ENCODE data around the gene CTNNBL1. TPM values are rescaled to one million over a fixed set of nuclear protein-coding genes. Genes with fewer than 3 reads are reported as not detected.

Gene CTNNBL1
- total RNA-seq, 1 experiment from 2014 or later: 49.9 TPM

DNA sequence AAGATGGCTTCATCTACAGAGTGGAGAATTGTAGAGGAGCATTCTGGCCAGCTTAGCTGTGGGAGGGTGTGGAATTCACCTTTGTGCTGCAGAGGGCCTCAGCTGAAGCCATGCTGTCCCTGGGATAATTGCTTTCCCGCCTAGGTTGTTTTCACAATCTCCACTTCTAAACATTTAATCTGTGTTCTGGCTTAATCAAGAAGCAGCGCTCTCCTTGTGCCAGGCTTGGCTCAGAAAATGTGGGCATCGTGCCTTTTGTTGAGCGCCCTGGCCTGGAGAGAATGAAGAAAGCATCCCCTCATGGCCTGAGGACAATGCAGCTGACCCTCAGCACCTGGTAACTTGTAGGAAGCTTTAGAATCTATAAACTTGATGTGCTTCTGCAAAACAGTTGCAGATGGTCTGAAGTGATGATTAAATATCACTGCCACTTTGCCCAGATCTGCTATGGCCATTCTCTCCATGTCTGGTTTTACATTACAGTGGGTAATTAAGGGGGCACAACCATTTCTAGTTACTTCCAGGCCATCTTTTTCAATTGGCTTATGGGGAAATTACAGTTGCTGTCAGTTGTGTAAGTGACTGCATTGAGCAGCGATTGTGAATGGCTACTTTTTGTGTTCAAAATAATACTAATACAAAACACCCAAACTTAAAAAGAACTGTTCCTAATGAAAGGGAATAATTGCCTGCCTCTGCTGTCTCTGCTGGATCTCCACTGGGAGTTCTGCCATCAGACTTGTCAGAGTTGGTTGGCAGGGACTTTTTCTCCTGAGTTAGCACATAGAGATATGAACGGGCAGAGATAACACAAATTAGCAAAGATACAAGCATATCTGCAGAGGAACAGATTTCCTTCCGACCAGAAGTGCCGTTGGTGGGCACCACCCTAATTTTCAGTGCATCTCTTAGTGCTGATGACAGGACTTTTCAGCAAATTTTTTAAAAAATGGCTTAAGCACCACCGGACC lies 18.4 kb downstream of the CTNNBL1 start:
- no peak overlapping the region for H3K4me2 ChIP-seq (ENCODE audit: low read length)
- H3K27ac ChIP-seq (ENCODE audit: low read length): no peak overlapping the region
- peaks cover 13% of the 10 kb centered on the region; the same call in 1 of the 2 replicates for H3K4me1 ChIP-seq (ENCODE audit: insufficient read depth, low read length)
- no peaks in the 10 kb centered on the region for H4K20me1 ChIP-seq (ENCODE audit: low read length)
- DNase-seq (no peak), ATAC-seq (no peak)
- peaks cover 80% of the 10 kb centered on the region for H3K79me2 ChIP-seq (ENCODE audit: low read length)
- BruUV-seq (replicated peaks): no TSS peak
- H3K9me3 ChIP-seq (ENCODE audit: low read length): no peaks in the 10 kb centered on the region
- no peaks in the 10 kb centered on the region; the same call in 1 of the 2 replicates for H3K36me3 ChIP-seq (ENCODE audit: low read depth, low read length)
- H2AFZ ChIP-seq (ENCODE audit: low read length): no peak overlapping the region
- no peak for TF ChIP-seq EZH2phosphoT487 (IDR thresholded peaks at IDR 0.05; ENCODE audit: borderline replicate concordance, low read length)
- no peak for TF ChIP-seq EZH2 (IDR thresholded peaks at IDR 0.05; ENCODE audit: low read length, unreplicated experiment)
- TF ChIP-seq, protein P1, sequence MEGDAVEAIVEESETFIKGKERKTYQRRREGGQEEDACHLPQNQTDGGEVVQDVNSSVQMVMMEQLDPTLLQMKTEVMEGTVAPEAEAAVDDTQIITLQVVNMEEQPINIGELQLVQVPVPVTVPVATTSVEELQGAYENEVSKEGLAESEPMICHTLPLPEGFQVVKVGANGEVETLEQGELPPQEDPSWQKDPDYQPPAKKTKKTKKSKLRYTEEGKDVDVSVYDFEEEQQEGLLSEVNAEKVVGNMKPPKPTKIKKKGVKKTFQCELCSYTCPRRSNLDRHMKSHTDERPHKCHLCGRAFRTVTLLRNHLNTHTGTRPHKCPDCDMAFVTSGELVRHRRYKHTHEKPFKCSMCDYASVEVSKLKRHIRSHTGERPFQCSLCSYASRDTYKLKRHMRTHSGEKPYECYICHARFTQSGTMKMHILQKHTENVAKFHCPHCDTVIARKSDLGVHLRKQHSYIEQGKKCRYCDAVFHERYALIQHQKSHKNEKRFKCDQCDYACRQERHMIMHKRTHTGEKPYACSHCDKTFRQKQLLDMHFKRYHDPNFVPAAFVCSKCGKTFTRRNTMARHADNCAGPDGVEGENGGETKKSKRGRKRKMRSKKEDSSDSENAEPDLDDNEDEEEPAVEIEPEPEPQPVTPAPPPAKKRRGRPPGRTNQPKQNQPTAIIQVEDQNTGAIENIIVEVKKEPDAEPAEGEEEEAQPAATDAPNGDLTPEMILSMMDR (conservative IDR thresholded peaks at IDR 0.05; ENCODE audit: low read depth, low read length): no peak
- no peak overlapping the region for H3K9ac ChIP-seq (ENCODE audit: low read length)
- H3F3A ChIP-seq (ENCODE audit: low read length, unreplicated experiment): no peaks in the 10 kb centered on the region
- no peaks in the 10 kb centered on the region for H3K27me3 ChIP-seq (ENCODE audit: low read length)
- ChIA-PET POLR2A (ENCODE audit: unreplicated experiment) (no interaction called here), CTCF (no interaction called here)
- no peaks in the 10 kb centered on the region for H3K9me2 ChIP-seq (replicated peaks; ENCODE audit: low read length)
- intact Hi-C loops (cut with micrococcal nuclease): no loop called here
- H3K4me3 ChIP-seq (ENCODE audit: low read length): no peak overlapping the region

DNA sequence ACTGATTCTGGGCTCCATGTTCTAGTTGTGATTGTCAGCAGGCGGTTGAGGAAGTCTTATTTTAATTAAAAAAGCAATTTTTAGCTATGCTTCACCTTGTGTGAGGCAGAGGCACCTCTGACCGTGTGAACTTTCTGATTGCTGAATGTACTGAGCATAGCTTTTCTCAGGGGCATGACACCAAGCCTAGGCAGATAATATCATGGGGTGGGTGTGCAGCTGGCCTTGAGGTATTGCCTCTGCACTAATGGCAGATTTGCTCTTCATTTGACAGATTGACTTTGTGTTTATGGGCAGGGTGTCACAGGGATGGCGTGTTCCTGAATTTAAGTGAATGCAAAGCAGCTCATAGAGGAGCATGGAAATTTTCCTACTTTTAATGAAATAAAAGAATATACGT lies 19.6 kb downstream of the CTNNBL1 start:
- Histone ChIP-seq H3K27me3 (ENCODE audit: low read length) (no peaks in the 10 kb centered on the region), H3K4me2 (ENCODE audit: low read length) (no peak overlapping the region), H3K4me3 (ENCODE audit: low read length) (no peak overlapping the region), H3K9me3 (ENCODE audit: low read length) (no peaks in the 10 kb centered on the region), H4K20me1 (ENCODE audit: low read length) (no peaks in the 10 kb centered on the region), H3K9ac (ENCODE audit: low read length) (no peak overlapping the region), H3K36me3 (ENCODE audit: low read depth, low read length) (no peaks in the 10 kb centered on the region), H3F3A (ENCODE audit: low read length, unreplicated experiment) (no peaks in the 10 kb centered on the region), H3K4me1 (ENCODE audit: insufficient read depth, low read length) (peaks cover 13% of the 10 kb centered on the region; the same call in 1 of the 2 replicates), H3K9me2 (replicated peaks; ENCODE audit: low read length) (no peaks in the 10 kb centered on the region), H2AFZ (ENCODE audit: low read length) (no peak overlapping the region), H3K79me2 (ENCODE audit: low read length) (peaks cover 69% of the 10 kb centered on the region), H3K27ac (ENCODE audit: low read length) (no peak overlapping the region)
- ChIA-PET POLR2A (ENCODE audit: unreplicated experiment) (interaction anchor here (0.5 kb wide), 1 partner anchor 10 kb away, joined by 3 read pairs; no protein-coding TSS in a partner anchor), CTCF (no interaction called here)
- TF ChIP-seq, protein P1 (conservative IDR thresholded peaks at IDR 0.05; ENCODE audit: low read depth, low read length): no peak
- ATAC-seq (no peak), DNase-seq (no peak)
- no TSS peak for BruUV-seq (replicated peaks)
- intact Hi-C loops (cut with micrococcal nuclease): no loop called here
